SH-SY5Y (cell line): ENCODE measurements around the gene WBP2.

Source experiments
- GATA2 ChIP-seq: IDR thresholded peaks from 2 replicates; pipeline ENCODE4 v1.6.1; 2011; ENCODE audit warnings: mild to moderate bottlenecking, low read depth, low read length
- GATA3 ChIP-seq: IDR thresholded peaks from 2 replicates; pipeline ENCODE4 v1.6.1; 2011; ENCODE audit warnings: low read depth, mild to moderate bottlenecking, low read length, moderate library complexity

WBP2 gene

DNA sequence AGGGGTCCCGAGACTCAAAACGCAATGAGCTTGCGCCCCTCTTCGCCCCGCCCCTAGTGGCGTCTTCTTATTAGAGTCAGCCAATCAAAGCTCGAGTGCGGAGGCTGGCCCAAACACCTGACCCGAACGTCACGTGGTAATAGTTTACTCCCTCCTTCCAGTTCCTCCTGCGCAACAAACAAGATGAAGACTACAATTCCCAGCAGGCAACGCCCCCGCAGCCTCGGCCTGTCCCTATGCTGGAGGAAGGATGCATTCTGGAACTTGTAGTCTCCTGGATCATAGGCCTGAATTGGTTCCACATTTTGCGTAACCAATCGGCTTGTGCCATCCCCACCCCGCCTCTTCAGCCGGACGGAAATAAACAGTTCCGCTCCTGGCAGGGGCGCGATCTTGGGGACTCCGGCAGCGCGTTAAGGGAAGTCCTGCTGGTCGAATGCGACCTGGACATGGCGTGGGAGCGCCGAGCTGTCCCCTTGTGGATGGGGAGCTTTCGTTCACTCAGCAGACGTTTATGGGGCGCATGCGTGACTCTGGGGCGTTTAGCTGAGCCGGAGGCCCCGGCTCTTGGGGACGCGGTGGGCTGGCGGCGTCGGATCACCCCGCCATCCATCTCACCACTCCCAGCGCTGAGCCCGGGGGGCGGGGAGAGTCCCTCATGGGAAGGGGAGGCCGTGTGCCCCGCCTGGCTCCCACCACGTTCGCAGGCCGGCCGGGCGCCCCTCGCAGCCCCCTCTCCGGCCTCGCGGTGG lies at the start of gene WBP2:
Gene WBP2, minus strand, starts transcription at position 26 of the 752 bp plus-strand sequence. CDS start 38 bp downstream, outside the sequence.
- TF ChIP-seq GATA2 = no peak; the same call in 1 of the 2 replicates
- no peak for TF ChIP-seq GATA3

DNA sequence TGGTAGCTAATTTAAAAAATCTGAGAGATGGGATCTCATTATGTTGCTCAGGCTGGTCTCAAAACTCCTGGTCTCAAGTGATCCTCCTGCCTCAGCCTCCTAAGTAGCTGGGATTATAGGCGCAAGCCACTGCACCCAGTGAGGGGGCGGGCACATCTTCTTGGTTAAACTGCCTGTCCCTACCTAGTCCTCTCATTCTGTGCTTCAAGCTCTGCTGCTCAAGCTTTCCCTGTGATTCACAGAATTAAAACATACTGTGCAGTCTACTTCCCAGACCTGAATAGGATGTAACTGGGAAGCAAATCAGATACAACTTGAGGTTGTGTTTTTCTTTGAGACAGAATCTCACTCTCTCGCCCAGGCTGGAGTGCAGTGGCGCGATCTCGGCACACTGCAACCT lies 47.3 kb upstream of the WBP2 start:
- TF ChIP-seq GATA2 (no peak), GATA3 (no peak)

DNA sequence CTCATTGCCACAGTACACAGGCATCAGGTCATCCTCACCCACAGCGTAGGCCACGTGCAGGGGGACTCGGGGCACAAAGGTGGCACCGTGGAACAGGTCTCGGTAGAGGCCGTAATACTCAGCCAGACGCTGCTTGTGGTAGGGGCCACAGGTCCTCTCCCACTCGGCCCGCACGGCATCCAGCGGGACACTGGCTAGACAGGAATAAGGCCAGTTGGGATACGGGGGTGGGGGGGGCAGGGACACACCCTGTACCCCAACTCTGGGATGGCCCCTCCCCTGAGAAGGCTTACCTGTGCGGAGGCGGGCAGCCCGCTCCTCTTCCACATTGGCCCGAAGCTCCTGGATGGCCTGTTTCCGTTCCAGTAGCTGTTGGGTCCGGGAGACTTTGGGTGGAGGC lies 46.6 kb upstream of the WBP2 start:
- TF ChIP-seq GATA3 (no peak), GATA2 (no peak)

DNA sequence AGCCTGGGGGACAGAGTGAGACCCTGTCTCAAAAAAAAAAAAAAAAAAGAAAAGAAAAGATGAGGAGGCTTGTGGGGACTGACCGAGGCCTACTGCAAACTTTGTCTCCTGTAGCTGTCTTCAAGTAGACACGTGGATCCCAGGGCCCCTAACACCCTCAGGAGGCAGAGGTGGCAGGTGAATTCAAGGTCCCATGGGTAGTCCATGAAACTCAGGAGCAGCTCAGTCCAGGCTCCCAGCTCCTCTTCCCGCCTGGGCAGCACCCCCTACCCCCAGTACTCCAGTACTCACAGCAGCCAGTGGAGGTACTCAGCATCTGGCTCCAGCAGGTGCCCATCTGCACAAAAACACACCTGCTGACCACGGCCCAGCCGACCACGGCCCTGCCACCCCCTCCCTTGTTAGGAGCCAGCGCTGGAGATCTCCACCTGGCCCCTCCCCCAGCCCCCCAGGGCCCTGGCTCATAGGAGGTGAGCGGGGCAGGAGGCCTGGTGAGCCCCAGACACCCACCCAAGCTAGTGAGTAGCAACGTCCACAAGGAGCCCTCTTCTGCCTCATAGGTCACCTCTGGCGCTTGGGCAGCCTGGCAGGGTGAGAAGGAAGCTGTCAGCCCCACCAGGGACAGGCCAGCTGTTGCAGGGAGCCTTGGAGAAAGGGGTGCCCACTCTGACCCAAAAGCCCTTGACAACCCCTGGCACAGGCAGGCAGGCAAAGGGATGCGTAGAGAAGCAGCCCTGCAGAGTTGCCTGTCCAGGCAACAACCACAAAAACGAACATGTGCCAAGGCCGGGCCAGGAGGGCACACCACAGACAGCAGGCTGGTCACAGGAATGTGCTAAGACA lies 45.8 kb upstream of the WBP2 start:
- no peak for TF ChIP-seq GATA3
- no peak for TF ChIP-seq GATA2

DNA sequence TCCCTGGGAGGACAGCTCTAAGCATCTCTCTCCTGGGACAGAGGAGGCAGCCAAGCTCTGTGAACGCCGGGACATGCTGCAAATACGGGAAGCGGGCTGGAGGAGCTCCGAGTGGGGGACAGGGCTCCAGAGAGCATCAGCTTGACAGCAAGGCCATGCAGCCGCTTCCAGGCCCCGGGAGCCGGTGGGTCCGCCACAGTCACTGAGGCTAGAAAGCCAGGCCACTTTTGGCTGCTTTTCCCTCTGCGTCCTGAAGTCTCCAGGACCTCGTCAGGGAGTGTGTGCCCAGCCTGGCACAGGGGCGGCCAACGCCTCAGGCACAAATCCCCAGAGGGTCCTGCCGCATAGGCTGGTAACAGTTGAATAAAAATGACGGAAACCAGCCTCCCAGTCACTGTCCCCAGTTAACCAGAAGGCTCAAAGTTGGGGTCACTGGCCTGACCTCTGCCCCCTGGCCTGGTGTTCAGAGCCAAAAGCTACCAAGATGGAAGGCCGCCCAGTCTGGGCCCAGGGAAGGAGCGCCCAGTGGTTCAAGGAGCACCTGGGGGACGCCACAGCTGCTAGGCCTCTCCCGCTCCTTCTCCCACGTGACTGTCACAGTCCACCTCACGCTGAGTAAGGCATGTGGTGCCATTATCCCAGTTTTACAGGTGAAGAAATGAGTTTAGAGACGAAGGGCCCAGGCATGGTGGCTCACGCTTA lies 44.8 kb upstream of the WBP2 start:
- no peak for TF ChIP-seq GATA2
- no peak for TF ChIP-seq GATA3

DNA sequence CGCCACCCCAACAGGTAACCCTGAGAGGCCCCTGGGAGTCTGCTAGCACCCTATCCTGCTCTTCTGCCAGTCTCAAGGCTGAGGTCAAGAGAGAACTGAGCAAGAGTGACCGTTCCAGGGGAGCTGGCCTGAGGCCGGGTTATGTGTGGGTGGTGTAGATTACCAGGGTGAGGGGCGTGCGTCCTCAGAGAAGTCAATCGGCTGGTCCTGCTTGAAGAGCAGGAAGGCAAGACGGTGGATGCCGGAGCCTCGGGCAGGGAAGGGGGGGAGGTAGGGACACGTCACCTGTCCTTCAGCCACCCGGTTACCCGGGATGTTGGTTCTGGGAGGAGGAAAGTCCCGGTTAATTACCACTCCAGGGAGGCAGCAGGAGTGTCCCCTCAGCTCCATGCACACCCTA lies 44.2 kb upstream of the WBP2 start:
- TF ChIP-seq GATA3 = no peak
- no peak for TF ChIP-seq GATA2

DNA sequence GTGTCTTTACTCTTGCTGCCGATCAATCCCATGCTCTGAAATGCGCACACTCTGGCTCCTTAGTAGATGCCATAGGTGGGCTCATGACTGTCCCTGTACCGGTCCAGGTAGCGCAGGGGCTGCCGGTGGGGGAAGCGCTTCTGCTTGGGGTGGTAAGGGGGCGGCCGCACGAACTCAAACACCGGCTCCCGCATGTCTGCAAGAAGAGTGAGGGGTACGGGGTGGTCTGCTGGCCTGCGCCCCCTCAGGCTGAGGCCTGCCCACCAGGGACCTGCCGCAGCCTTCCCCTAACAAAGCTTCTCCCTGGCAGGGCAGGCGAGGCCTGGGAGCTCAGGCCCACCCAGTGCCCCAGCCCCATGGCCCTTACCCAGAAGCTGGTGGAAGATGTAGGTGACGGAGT lies 43.7 kb upstream of the WBP2 start:
- TF ChIP-seq GATA2 = no peak
- TF ChIP-seq GATA3 = no peak

DNA sequence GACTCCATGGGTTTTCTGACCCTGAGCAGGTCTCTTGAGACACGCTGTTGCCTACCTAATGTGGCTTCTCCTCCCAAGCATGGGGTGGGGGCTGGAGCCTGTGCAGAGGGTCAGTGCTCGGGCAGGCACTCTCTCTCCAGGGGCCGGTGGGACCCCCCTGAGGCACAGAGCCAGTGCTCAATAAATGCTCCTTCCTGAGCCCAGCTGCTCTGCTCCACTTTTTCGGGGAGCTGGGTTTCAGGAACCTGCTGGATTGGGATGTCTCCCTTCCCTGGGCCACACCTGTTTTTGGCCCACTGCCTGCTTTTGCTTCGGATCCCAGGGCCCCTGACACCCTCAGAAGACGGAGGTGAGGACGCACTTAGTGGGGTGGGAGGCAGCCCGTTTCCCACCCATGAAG lies 42.9 kb upstream of the WBP2 start:
- TF ChIP-seq GATA2 (no peak), GATA3 (no peak)

DNA sequence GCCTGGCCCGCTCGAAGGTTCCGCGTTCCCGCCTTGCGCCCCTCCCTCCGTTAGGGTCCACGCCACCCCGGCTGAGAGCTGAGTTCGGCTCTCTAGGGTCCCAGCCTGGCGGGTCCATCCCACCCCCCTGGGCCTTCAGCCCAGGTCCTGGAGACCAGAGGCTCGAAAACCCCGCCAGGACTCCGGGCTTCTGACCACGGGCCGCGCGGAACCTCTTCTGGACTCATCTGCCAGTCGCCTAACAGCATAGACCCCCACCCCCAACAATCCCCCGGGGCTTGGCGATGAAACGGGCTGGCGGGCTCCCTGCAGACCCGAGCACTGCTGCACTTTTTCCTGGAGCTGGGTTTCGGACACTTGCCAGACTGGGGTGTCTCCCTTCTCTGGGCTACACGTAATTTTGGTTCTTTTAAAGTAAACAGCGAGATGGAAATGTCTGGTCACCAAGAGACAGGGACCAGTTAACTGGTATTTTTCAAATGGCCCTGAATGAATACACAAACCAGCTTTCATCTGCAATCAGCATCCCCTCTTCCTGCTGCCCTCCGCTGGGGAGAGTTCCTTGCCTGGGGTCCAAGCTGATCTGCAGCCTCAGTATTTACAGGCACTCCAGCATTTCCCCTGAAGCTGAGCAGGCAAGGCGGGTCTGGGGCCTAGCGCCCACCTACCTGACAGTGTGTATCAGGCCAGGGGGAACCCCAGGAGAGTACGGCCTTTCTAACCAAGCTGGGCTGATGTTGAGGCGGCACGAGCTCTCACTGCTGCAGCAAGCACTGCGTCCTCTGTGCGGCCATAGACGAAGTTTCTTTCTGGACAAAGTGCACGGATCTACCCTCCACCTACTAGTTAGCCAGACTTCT lies 42.3 kb upstream of the WBP2 start:
- no peak for TF ChIP-seq GATA2
- TF ChIP-seq GATA3 = no peak

DNA sequence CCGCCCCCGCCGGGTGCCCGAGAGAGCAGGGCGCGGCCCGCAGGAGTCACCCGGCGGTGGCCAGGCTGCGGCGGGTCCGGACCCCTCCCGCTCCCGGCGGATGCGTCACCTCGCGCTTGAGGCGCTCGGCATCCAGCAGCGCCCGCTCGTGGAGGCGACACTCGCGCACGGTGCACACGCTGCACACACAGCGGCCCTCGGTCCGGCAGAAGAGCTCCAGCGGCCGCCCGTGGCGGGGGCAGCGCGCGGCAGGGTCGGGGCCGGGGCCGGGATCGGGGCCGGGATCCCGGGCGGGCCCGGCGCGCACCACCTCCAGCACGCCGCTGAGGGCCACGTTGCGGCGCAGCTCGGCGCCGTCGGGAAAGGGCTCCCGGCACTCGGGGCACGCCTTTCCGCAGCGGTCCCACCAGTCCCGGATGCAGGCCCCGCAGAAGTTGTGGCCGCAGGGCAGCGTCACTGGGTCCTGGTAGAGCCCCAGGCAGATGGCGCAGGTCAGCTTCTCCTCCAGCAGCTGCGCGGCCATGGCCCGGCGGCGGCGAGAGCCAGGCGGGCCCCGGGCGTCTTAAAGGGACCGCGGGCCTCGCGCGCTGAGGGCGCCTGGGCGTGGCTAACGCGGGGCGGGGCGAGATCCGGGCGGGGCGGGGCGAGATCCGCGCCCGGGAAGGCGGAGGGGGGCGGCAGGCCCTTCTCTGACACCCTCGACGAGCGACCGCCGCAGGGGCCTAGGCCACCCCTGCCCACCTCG lies 41.5 kb upstream of the WBP2 start, which contains the start of gene TRIM65:
Gene TRIM65, minus strand, starts transcription at position 537 of the 745 bp plus-strand sequence. Its CDS starts 14 bp downstream, at position 523.
- no peak for TF ChIP-seq GATA2
- no peak for TF ChIP-seq GATA3

DNA sequence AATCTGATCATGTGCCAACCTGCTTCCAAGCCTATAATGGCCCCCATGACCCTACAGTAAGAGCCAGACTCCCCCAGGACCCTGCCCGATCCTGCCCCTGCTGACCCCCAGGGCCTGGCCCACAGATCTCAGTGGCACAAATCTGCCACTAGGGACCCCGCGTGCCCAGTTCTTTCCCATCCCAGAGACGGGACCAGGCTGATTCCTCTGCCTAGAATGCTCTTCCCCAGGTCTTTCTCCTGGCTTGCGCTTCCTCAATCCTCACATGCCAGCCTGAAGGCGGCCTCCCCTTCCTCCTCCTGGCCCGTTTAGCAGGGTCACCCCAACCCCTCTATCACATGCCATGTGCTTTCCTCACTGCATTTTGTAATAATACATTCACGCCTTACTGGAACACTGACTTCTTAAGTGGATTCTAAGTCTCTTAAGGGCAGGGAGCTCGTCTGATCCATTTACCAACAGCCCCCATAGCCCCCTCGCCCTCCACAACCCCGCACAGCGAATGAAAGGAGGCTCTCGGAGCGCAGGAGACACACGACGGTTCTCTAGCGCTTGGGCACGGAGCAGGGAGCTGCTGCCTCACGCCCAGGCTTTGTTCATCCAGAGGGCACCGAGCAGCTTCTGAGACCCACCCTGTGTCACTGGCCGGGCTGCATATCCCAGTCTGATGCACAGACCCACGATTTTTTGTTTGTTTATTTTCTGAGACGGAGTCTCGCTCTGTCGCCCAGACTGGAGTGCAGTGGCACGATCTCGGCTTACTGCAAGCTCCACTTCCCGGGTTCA lies 40.4 kb upstream of the WBP2 start:
- TF ChIP-seq GATA3 (no peak), GATA2 (no peak)
